SHP77 treated with DMSO at 0.1 percent for 48 hours (cell line): ENCODE data around the gene EGR2.

Source experiments
- DNase-seq: peaks from one replicate; lab custom pipeline; 2025; lab: John Stamatoyannopoulos, UW

EGR2 gene

DNA sequence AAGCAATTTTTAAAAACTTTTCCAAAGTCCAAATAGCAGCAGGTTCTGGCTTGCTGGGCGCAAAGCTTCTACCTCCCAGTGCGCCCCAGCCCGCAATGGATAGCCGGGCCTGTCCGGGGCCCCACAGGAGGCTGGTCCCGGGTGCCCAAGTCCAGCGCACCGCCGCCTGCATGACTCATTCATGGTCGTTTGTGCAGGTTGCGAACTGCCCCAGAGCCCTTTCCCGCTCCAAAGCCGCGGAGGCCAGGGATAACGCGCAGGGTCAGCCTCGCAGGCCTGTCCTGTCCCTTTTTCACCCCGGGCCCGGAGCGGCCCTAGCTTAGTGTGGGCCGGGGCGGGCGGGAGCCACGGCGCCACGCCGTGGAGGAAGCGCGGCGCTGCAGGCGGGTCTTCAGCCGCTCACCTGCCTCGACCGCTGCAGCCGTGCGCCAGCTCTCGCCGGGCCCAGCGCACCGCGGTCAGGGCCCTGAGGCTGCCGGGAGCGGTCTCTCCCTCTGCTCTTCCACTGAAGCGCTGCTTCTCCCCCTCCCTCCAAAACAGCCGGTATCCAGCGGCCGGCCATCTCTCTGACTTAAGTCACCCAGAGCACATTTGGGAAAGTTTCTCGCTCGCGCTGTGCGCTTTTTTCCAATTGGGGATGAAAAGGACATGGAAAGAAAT is 1.7 kb upstream of the EGR2 start:
- DNase-seq = no peak

DNA sequence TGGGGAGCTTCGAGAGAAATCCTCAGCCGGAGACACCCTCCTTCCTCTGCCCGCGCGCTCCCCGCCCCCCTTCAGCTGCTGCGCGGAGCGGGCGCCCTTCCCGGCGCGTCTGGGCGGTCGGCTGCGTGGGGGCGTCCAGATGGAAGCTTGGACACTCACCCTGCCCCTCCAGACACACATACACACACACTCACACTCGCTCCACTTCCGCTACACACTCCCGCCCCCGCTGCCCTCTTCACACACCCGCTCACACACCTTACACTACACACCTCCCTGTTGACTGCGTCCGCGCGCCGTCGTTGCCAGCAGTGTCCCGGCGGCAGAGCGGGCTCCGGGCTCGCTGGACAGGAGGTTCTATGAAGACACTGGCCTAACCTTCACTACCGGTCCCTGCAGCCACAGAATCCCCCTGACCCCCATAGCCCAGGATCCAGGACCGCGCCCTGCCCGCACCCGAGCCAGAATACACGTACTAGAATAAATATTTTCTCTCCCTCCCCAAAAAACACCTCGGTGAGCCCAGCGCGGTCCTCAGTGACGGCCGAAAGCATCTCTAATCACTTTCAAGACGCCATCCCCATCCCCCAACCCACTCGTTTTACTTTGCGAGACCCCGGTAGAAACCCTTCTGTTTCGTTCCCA is 1.1 kb upstream of the EGR2 start:
- DNase-seq = no peak

DNA sequence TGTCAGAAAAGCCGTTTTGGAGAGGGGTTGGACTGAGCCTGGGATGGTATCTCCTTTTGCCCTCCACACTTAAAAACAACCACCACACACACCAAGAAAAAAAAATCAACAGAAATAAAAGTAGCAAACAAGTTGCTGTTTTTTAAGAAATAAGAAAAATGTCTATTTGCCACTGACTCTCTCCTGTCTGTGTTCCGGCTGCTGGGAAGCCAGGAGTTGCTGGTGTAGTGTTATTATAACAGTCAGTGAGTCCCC is 163 bp downstream of the EGR2 start:
- no peak for DNase-seq

DNA sequence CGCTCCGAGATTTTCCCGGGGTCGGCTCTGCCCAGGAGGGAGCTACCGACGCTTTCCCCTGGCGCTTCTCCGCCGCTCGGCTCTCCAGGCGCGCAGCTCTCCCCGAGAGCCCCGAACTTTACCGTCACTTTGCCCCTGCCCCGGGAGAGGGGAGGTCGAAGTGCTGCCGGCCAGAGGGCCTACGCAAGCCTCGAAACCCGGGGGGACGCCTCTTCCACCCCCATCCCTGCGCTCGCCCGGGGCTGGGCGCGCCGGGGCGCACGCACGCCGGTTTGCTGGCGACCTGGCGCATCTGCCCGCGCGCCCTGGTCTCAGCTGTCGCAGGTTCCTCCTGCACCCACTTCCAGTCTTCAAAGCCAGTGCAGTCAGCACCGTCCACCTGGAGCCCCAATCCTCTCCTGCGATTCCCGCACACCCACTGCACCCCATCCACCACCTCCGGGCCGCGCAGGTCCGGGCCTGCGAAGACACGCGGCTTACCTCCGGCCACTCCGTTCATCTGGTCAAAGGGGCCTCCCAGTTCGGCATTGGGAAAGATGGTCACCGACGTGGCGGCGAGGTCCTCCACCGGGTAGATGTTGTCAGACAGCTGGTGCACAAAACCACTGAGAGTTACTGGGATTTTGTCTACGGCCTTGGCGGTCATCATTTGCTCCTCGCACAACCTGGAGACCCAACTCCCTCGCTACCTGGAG is 638 bp downstream of the EGR2 start:
- no peak for DNase-seq

DNA sequence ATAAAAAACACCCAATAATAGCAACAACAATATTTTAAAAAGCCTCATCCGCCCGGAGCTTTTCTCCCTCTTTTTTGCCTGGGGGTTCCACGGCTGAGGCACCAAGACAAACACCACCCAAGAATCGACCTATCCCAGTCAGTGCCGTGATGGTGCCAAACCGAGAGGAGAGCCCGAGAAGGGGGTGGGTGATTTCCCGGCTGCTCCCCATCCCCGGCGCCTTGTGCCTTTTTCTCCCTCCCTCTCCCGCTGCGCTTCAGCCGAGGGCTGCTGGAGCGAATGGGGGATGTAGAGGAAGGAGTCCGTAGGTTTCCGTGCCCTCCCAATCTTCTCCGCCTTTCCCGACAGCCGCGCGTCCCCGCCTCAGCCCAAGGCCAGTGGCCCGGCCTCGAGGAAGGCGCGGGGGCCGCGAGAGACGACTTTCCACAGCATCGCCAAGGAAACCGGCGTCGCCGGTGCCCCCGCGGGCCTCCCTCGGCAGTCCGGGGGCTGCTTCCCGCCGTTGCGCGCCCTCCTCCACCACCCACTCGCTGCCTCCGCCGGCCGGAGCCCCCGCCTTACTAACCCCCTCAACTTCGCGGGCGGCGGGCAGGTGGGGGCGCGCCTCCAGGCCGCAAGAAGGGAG is 1.3 kb downstream of the EGR2 start:
- DNase-seq = no peak

DNA sequence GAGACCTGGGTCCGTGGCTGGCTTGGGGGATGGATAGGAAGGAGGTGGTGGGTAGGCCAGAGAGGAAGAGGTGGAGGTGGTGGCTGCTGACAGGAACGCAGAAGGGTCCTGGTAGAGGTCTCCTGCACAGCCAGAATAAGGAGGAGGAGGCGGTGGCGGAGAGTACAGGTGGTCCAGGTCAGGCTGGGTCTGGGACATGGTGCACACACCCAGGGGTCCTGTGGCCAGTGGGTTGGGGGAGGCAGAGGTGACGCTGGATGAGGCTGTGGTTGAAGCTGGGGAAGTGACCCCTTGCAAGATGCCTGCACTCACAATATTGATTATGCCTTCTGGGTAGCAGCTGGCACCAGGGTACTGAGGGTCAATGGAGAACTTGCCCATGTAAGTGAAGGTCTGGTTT is 2.2 kb downstream of the EGR2 start:
- DNase-seq = no peak

DNA sequence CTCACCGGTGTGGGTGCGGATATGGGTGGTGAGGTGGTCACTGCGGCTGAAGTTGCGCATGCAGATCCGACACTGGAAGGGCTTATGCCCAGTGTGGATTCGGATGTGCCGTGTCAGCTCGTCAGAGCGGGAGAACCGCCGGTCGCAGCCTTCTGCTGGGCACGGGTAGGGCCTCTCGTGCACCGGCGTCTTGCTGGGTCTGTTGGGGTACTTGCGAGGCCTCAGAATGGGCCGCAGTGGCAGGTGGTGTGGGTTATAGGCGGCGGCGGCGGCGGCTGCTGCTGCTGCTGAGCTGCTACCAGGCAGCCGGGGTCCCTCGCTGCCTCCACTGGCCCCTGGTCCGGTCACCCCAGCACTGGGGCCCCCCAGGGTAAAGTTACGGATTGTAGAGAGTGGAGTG is 2.7 kb downstream of the EGR2 start:
- DNase-seq = no peak

DNA sequence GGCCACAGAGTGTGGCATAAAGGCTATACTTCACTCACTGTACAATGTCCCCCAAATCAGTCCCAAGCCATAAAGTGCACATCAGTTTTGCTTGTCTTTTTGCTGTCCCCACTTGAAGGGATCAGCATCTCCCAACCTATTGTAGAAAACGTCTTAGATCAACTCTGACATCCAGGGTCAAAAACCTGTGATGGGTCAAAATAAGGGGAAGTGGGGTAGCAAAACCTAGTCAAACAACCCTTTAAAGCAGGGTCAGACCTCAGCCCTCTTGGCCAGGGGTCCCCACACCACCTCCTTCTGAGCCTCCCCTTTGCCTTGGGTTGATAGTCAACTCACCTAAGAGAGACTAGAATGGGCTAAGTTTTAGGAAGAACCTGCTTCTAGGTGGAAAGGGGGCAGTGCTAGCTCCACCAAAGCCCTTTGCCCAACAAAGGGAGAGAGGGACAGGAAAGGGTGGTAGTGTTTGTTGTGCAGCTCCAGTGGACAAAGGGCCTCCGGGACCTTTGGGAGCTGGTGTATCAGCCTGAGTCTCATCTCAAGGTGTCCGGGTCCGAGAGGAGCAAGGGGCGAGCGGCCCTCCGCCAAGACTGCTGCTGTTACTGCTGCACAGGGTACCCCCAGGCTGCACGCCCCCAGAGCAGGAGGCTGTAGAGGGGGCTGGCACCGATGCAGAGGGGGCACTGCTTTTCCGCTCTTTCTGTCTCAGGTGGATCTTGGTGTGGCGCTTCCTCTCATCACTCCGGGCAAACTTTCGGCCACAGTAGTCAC is 3.3 kb downstream of the EGR2 start:
- DNase-seq = no peak

DNA sequence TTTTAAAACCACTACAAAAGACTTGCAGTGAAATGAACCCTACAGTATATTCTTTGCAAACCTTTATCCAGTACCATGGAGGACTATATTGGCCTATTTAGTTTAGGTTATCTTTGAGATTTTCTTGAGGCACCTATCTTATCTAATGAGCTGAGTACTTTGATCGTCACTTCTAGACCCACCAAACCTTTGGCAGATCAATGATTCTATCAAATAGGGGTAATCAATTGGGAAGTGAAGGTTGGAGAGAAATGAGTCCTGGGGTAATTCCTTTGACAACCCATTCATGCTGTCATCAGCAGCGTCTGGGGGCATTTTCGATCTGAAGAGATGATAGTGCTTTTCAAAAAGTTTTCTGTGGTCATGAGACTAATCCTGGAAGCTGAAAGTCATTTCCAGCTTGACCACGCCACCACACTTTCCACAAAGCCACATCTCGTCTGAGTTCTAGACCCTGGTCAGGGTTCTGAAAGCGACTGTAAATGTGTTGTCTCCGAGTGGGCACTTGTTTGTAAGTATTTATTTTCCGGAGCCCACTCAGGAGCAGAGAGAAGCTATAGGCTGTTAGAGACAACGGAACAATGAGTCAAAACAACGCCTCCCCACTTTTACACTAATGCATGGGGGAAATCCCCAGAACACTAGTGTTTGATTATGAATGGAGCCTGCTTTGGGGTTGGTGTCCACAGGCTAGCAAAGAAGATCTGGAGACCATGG is 4.8 kb downstream of the EGR2 start:
- DNase-seq = no peak

DNA sequence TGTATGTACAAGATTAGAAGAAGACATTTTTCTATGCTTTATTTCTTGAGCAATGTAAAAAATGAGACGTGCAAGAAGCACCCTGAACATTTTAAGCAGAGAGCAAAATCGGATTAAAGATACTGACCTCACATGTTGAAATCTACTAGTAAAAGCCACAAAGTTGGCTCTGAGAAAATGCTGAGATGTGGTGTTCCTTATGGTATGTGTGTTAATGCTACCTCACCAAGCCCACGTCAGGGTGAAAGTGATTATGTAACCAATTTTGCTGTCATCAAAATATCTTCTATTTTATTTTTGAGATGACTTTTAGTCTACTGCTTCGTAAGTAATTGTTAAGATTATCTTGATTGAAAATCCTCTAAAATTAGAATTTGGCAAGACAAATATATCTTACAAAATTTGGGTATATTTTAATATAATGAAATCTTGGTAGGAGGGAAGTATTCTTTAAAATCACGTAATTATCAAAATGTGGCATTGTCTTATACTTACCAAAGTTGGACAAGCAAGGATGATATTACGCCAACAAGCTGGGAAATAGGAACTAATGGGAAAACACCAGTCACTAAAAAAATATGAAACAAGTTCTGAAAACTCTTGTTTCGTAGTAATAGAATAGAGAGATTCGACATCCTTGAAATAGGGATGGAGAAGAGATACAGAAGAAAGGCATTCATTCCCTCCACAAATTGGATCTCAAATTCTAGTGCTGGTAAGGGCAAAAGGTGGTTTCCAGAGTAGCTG is 5.8 kb downstream of the EGR2 start:
- DNase-seq = no peak

DNA sequence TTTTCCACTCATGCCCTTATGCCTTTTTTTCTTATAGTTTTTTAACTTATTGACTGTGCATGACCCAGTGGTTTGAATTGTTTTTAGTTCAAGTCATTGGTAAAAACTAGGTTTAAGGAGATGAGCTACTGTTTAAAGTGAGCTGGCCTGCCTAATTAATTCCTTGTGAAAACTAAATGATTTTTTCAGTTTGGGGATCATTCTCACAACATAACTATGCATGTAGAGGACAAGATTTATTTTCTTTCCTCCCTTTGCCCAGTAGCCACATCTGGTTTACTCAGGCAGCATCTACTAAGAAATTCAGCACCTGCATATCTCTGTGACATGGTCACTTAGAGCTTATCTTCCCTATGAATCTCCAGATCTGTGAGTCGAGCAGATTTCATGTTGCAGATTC is 9.9 kb downstream of the EGR2 start:
- DNase-seq = no peak

DNA sequence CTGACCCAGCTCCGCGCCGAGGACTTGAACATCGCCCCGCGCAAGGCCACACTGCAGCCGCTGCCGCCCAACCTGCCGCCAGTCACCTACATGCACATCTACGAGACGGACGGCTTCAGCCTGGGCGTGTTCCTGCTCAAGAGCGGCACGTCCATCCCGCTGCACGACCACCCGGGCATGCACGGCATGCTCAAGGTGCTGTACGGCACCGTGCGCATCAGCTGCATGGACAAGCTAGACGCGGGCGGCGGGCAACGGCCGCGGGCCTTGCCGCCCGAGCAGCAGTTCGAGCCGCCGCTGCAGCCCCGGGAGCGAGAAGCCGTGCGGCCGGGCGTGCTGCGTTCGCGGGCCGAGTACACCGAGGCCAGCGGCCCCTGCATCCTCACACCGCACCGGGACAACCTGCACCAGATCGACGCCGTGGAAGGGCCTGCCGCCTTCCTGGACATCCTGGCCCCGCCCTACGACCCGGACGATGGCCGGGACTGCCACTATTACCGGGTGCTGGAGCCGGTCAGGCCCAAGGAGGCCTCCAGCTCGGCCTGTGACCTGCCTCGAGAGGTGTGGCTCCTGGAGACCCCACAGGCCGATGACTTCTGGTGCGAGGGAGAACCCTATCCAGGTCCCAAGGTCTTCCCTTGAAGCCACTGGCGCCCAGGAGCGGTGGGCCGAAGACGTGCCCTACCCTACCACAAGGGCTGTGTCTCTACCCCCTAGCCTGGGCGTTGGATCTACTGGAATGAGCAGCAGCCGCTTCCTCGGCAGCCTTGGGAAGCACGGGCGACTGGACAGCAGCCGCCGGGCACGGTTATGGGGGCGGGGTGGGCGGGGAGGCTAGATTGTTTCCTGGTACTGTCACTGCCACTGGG is 10.7 kb downstream of the EGR2 start:
- no peak for DNase-seq

DNA sequence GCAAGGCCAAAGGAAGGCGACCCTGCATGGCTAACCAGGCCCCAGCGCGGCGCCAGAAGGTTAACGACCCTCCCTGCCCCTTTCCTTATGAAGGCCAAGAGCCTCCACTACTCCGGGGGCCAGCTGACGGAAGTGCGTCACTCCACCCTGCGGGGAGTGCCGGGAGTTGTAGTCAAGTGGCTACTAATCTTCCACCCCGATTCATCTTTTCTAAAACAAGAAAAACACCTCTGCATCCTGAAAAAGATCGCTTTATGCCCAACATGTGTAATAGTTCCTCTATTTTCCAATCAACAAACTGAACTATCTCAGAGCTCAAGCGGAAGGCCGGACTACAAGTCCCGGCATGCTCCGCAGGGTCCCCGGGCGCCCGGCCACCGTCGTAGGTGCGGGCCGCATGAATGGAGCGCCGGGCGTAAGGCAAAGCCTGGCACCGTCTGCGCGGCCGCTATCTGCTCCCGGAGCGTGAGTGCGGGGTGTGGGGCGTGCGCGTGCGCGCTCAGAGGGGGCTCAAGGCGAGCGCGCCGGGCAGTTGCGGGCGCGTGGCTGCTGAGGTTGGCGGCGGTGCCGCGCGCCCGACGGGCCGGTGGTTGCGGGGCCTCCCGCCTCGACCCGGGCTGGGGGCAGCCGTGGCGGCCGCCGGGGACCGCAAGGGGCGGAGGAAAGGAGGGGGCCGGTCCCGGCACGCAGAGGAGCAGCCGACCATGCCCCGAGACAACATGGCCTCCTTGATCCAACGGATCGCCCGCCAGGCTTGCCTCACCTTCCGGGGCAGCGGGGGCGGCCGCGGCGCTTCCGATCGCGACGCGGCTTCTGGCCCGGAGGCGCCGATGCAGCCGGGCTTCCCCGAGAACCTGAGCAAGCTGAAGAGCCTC is 11.6 kb downstream of the EGR2 start, which contains the start of gene ADO:
ADO (plus strand) TSS at position 365 of the 875 bp plus-strand sequence; CDS start at position 705, 340 bp downstream.
- no peak for DNase-seq

DNA sequence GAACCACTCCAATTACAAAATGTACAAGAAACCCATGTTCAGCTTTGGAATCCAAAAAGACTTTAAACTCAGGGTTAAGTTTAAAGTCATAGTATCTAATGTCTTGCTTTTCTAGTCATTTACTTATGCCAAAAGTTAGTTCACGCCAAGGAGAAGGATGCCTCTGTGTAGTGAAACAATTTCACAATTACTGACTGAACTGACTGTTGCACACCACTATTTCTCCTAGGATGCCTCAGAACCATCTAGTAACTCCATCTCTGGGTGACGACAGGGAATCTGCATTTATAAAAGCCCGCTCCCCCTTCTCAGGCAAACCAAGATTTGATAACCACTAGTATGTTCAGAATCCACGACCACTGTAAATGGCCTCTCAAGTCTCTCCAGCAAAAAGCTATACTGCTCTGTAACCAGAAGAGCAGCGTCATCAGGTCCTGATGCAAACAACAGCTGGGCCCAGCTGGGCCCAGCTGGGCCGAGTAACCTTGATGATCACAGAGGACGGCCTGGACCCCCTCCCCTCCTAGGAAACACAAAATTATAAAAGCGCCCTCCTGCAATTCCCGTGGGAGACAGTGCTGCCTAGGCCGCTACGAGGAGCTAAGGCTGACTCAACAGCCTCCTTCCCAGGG is 12.3 kb downstream of the EGR2 start:
- no peak for DNase-seq

DNA sequence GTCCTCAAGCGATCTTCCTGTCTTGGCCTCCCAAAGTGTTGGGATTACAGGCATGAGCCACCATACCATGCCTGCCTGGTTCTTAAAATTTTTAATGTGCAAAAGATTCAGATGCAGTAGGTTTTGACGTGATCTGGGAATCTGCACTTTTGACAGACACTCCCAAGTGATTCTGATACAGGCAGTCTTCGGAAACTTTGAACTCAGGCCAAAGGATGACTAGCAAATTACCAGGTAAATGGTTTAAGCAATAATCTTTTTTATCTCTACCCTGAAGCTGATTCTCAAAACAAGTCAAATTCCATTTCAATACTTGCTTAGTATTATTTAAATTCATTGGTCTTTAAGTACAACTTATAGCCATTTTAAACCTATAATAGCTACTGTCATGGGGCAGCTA is 14.3 kb downstream of the EGR2 start:
- no peak for DNase-seq

DNA sequence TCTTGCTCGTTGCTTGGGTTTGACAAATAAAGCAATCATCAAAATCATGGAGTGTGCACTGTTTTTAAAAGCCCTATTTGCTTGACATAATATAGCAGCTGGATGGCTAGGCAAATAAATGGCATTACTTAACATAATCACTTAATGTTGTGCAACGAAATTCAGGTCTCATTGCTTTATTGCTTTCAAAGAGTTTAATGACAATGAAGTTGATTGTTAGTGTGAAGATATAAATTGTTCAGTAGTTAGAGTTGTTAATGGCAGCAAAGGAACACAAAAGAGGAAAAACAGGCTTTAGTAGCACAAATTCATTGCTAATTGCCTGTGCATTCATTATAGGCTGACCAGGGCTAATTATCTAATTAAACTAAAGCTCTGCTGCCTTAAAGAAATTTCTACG is 19.3 kb downstream of the EGR2 start:
- no peak for DNase-seq

DNA sequence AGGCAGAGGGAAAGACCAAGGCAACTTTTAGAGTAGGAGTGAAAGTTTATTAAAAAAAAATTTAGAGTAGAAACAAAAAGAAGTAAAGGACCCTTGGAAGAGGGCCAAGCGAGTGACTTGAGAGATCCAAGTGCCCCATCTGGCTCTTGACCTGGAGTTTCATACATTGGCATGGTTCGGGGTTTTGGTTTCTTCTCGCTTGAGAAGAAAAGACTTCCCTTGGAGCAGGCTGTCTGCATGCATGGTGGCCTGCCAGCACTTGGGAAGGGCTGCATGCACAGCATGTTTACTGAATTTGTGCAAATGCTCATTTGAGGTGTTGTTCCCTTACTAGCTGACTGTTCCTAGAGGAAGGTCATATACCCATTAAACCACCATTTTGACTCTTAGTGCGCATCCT is 20.4 kb downstream of the EGR2 start:
- no peak for DNase-seq

DNA sequence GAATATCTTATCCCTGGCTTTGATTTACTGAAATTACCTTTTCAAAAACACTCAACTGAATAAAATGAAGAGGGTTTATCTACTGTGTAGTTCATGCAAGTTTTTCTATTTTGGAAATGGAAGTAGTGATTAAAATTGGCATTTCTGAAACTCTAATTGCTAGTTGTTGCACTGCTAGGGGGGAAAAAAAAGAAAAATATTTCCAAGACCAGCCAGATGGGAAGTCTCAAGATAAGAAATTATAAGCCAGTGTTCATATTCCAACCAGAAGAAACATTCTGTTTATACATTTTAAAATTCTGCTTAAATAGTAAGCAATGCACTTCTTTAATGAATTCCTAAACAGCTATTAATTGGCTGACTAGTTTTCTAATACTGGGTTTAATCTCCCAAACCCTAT is 21.1 kb downstream of the EGR2 start:
- DNase-seq = no peak

DNA sequence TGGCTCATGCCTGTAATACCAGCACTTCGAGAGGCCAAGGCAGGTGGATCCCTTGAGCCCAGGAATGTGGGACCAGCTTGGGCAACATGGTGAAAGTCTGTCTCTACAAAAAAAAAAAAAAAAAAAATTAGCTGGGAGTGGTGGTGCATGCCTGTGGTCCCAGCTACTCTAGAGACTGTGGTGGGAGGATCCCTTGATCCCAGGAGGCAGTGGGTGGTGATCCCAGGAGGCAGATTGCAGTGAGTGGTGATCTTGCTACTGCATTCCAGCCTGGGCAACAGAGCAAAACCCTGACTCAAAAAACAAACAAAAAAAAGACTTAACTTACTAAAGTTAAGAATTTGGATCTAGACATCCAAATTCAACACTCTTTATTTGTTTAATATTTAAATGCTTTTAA is 21.9 kb downstream of the EGR2 start:
- DNase-seq = no peak
